HEK293 (cell line): Measurements from ENCODE around the gene KLHDC4.
A peak's percentile ranks its signal among the peaks of the same experiment; 100 is the strongest.

Experiments
- GLIS1 ChIP-seq: fragments of 450-650 bp; formaldehyde crosslinking; IDR thresholded peaks from 2 replicates; pipeline ENCODE4 v1.5.1; 2016; ENCODE audit warnings: missing biosample characterization, missing genetic modification characterization
- HOXD13 ChIP-seq: sonication (generic); formaldehyde crosslinking; IDR thresholded peaks from 2 replicates; pipeline ENCODE4 v1.8.0; 2022; ENCODE audit warnings: missing genetic modification reagents, borderline replicate concordance
- PRDM1 ChIP-seq: fragments of 450-650 bp; formaldehyde crosslinking; IDR thresholded peaks from 2 replicates; pipeline ENCODE4; 2016; ENCODE audit warnings: missing biosample characterization, missing genetic modification characterization
- PRDM10 ChIP-seq: fragments of 450-650 bp; formaldehyde crosslinking; IDR thresholded peaks from 2 replicates; pipeline ENCODE4 v1.5.1; 2016; ENCODE audit warnings: missing biosample characterization, missing genetic modification characterization
- ZBTB17 ChIP-seq: fragments of 450-650 bp; formaldehyde crosslinking; IDR thresholded peaks from 2 replicates; pipeline ENCODE4 v1.5.1; 2016; ENCODE audit warnings: missing biosample characterization, missing genetic modification characterization
- ZBTB26 ChIP-seq: fragments of 450-650 bp; formaldehyde crosslinking; optimal IDR thresholded peaks from 2 replicates; pipeline ENCODE3; 2016; ENCODE audit warnings: missing biosample characterization, mild to moderate bottlenecking, missing genetic modification characterization
- ZBTB6 ChIP-seq: fragments of 450-650 bp; formaldehyde crosslinking; IDR thresholded peaks from 2 replicates; pipeline ENCODE4 v1.5.1; 2017; ENCODE audit warnings: missing biosample characterization, missing genetic modification characterization
- ZFP69B ChIP-seq: fragments of 450-650 bp; formaldehyde crosslinking; IDR thresholded peaks from 2 replicates; pipeline ENCODE4 v1.5.1; 2016; ENCODE audit warnings: missing biosample characterization, missing genetic modification characterization
- ZIC2 ChIP-seq: fragments of 450-650 bp; formaldehyde crosslinking; IDR thresholded peaks from 2 replicates; pipeline ENCODE4 v1.5.1; 2016; ENCODE audit warnings: missing biosample characterization, missing genetic modification characterization
- ZNF114 ChIP-seq: fragments of 450-650 bp; formaldehyde crosslinking; IDR thresholded peaks from 2 replicates; pipeline ENCODE4 v1.5.0; 2017; ENCODE audit warnings: missing biosample characterization, missing genetic modification characterization
- ZNF148 ChIP-seq: fragments of 450-650 bp; formaldehyde crosslinking; IDR thresholded peaks from 2 replicates; pipeline ENCODE4 v1.5.0; 2017; ENCODE audit warnings: missing biosample characterization, missing genetic modification characterization, borderline replicate concordance
- ZNF155 ChIP-seq: fragments of 450-650 bp; formaldehyde crosslinking; IDR thresholded peaks from 2 replicates; pipeline ENCODE4 v1.5.1; 2016; ENCODE audit warnings: missing biosample characterization, missing genetic modification characterization
- ZNF280C ChIP-seq: fragments of 450-650 bp; formaldehyde crosslinking; IDR thresholded peaks from 2 replicates; pipeline ENCODE4 v1.5.1; 2016; ENCODE audit warnings: missing biosample characterization, missing genetic modification characterization
- ZNF324 ChIP-seq: fragments of 450-650 bp; formaldehyde crosslinking; IDR thresholded peaks from 2 replicates; pipeline ENCODE4 v1.5.1; 2016; ENCODE audit warnings: missing biosample characterization, missing genetic modification characterization
- ZNF350 ChIP-seq: fragments of 450-650 bp; formaldehyde crosslinking; IDR thresholded peaks from 2 replicates; pipeline ENCODE4 v1.5.0; 2017; ENCODE audit warnings: missing biosample characterization, mild to moderate bottlenecking, missing genetic modification characterization
- ZNF423 ChIP-seq: fragments of 450-650 bp; formaldehyde crosslinking; IDR thresholded peaks from 2 replicates; pipeline ENCODE4 v1.5.1; 2016; ENCODE audit warnings: missing biosample characterization, missing genetic modification characterization
- ZNF518A ChIP-seq: fragments of 450-650 bp; formaldehyde crosslinking; conservative IDR thresholded peaks from 2 replicates; pipeline ENCODE4 v1.5.1; 2016; ENCODE audit warnings: low read depth, missing biosample characterization, missing genetic modification characterization
- ZNF558 ChIP-seq: fragments of 450-650 bp; formaldehyde crosslinking; IDR thresholded peaks from 2 replicates; pipeline ENCODE4 v1.5.1; 2016; ENCODE audit warnings: missing biosample characterization, missing genetic modification characterization
- ZNF670 ChIP-seq: fragments of 450-650 bp; formaldehyde crosslinking; IDR thresholded peaks from 2 replicates; pipeline ENCODE4 v1.5.1; 2016; ENCODE audit warnings: missing biosample characterization, missing genetic modification characterization, low read depth
- ZNF692 ChIP-seq: fragments of 450-650 bp; formaldehyde crosslinking; IDR thresholded peaks from 2 replicates; pipeline ENCODE4 v1.5.1; 2016; ENCODE audit warnings: missing biosample characterization, missing genetic modification characterization

The KLHDC4 gene

GRCh38 chr16:87723226-87723623 lies 42.6 kb downstream of the KLHDC4 start (continued):
- TF ChIP-seq ZNF518A (no peak), PRDM1 (tag by site-specific recombination) (0 out of 2 replicates have a peak, but pooled peaks have one; percentile 46), ZIC2 (tag by site-specific recombination) (peak; percentile 91), ZNF350 (tag by site-specific recombination) (no peak), ZNF148 (tag by site-specific recombination) (no peak), ZNF423 (tag by site-specific recombination) (no peak), ZNF324 (tag by site-specific recombination) (0 out of 2 replicates have a peak, but pooled peaks have one; percentile 12), PRDM10 (tag by site-specific recombination) (peak; percentile 54), ZNF692 (tag by site-specific recombination) (peak; percentile 76), HOXD13 (no peak), ZBTB6 (tag by site-specific recombination) (no peak), ZNF280C (no peak), ZFP69B (tag by site-specific recombination) (no peak), GLIS1 (peak; percentile 42; the same call in 1 of the 2 replicates), ZBTB26 (tag by site-specific recombination) (peak; percentile 27), ZNF114 (tag by site-specific recombination) (no peak), ZNF670 (tag by site-specific recombination) (no peak), ZNF558 (tag by site-specific recombination) (no peak), ZNF155 (tag by site-specific recombination) (no peak), ZBTB17 (tag by site-specific recombination) (peak; percentile 74)
- TF ChIP-seq, all 188 proteins: peak for 34
